HG02642 (cell line): ENCODE measurements around the gene PLBD2.
A peak's percentile ranks its signal among the peaks of the same experiment; 100 is the strongest.

Source experiments
- ATAC-seq: cut with Tn5 transposase; IDR thresholded peaks from one replicate; pipeline ENCODE4 v1.9.1; 2021; ENCODE audit warnings: mild to moderate bottlenecking; ENCODE audit not compliant: unreplicated experiment, poor library complexity

The PLBD2 gene

GRCh38 chr12:113358381-113359132 lies at the start of gene PLBD2:
Gene PLBD2, plus strand, starts transcription at chr12:113358587. Its CDS starts 14 bp downstream, at chr12:113358601.
- ATAC-seq = peak; percentile 96

GRCh38 chr12:113310489-113310888 lies 47.9 kb upstream of the PLBD2 start:
- ATAC-seq = no peak

- no peak for ATAC-seq
These were observed 44.3 kb upstream of the PLBD2 start for GRCh38 chr12:113314121-113314529.

- no peak for ATAC-seq
These were observed 43.0 kb upstream of the PLBD2 start for GRCh38 chr12:113315358-113315757.

GRCh38 chr12:113316155-113316554 lies 42.2 kb upstream of the PLBD2 start:
- ATAC-seq = no peak

GRCh38 chr12:113317122-113317521 lies 41.3 kb upstream of the PLBD2 start:
- no peak for ATAC-seq

GRCh38 chr12:113318046-113318656 lies 40.2 kb upstream of the PLBD2 start:
- ATAC-seq = no peak

- no peak for ATAC-seq
These were observed 39.3 kb upstream of the PLBD2 start for GRCh38 chr12:113318900-113319628.

GRCh38 chr12:113320401-113320800 lies 38.0 kb upstream of the PLBD2 start:
- no peak for ATAC-seq

- no peak for ATAC-seq
These were observed 36.0 kb upstream of the PLBD2 start for GRCh38 chr12:113322343-113322742.

- ATAC-seq = no peak
These were observed 32.5 kb upstream of the PLBD2 start for GRCh38 chr12:113325916-113326315.

- ATAC-seq = no peak
These were observed 31.5 kb upstream of the PLBD2 start for GRCh38 chr12:113326775-113327395.

GRCh38 chr12:113328368-113328889 lies 30.0 kb upstream of the PLBD2 start:
- ATAC-seq = no peak

GRCh38 chr12:113329022-113329790 lies 29.2 kb upstream of the PLBD2 start:
- ATAC-seq = no peak

- ATAC-seq = no peak
These were observed 28.5 kb upstream of the PLBD2 start for GRCh38 chr12:113329791-113330417.

GRCh38 chr12:113330505-113330904 lies 27.9 kb upstream of the PLBD2 start:
- ATAC-seq = no peak

- ATAC-seq = no peak
These were observed 25.5 kb upstream of the PLBD2 start for GRCh38 chr12:113332688-113333417.

GRCh38 chr12:113333418-113333750 lies 25.0 kb upstream of the PLBD2 start:
- no peak for ATAC-seq
